Calu3 (cell line): ENCODE results near the gene WNK1. TPM values are rescaled to one million over a fixed set of nuclear protein-coding genes. Genes with fewer than 3 reads are reported as not detected.

Source experiments
- BruUV-seq: library from RNA; stranded (reverse); fragments of 400-500 nt; replicated peaks from 2 replicates; lab custom pipeline; 2021; lab: Mats Ljungman, UMichigan
- CTCF ChIA-PET: fragments of 300-600 bp; sonication (Branson Sonifier 250); formaldehyde crosslinking; loops from one replicate; lab custom pipeline; 2022; ENCODE audit warnings: antibody characterized with exemption; lab: Charles Lee
- DNase-seq: peaks from one replicate; pipeline ENCODE4 v3.0.0; 2022
- H3K27ac Mint-ChIP-seq: one replicate; pipeline ENCODE4 v1.8.0; 2022; ENCODE audit warnings: mixed read lengths; ENCODE audit not compliant: unreplicated experiment
- H3K27me3 Mint-ChIP-seq: one replicate; pipeline ENCODE4 v1.8.0; 2022; ENCODE audit warnings: mixed read lengths; ENCODE audit not compliant: unreplicated experiment
- H3K36me3 Mint-ChIP-seq: one replicate; pipeline ENCODE4 v1.8.0; 2022; ENCODE audit warnings: mild to moderate bottlenecking, moderate library complexity, mixed read lengths; ENCODE audit not compliant: insufficient read depth, unreplicated experiment
- H3K4me1 Mint-ChIP-seq: one replicate; pipeline ENCODE4 v1.8.0; 2022; ENCODE audit warnings: mild to moderate bottlenecking, low read depth, mixed read lengths; ENCODE audit not compliant: unreplicated experiment
- H3K4me3 Mint-ChIP-seq: one replicate; pipeline ENCODE4 v1.8.0; 2022; ENCODE audit warnings: mild to moderate bottlenecking, low read depth, moderate library complexity, mixed read lengths; ENCODE audit not compliant: unreplicated experiment
- H3K9me3 Mint-ChIP-seq: one replicate; pipeline ENCODE4 v1.8.0; 2022; ENCODE audit warnings: low read depth, mixed read lengths; ENCODE audit not compliant: unreplicated experiment
- intact Hi-C: fragments of 100-400 bp; cut with micrococcal nuclease; formaldehyde crosslinking; loops from one replicate; pipeline ENCODE4 v1.10.0; 2022; ENCODE audit not compliant: unreplicated experiment
- total RNA-seq: library from RNA; stranded (reverse); gene quantifications from 2 replicates; pipeline ENCODE4 v1.2.3, GENCODE V29; 2022
- TF ChIP-seq, protein P1 (sequence below): fragments of 200-600 bp; IDR thresholded peaks from one replicate; pipeline ENCODE4 v1.8.0; 2022; ENCODE audit warnings: antibody characterized with exemption; ENCODE audit not compliant: unreplicated experiment

Gene WNK1
- total RNA-seq, 1 experiment from 2014 or later: 107 TPM

DNA sequence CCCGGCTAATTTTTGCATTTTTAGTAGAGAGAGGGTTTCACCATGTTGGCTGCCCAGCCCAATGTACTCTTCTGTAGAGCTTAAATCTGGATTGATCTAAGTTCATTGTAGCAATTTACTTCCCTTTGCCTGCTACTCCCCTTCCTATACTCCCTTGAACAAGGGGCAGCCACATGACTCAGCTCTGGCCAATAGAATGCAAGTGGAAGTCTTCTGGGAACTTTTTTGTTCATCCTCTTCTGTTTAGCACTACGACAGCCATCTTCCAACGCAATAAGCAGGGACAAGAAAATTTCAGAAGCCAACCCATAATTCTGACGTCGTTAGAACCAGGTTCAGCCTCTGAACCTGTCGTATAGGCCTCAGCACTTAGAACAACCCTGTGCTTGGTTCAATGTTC is 203.6 kb downstream of the WNK1 start:
- intact Hi-C loops: no loop called here
- DNase-seq: no peak
- Mint-ChIP-seq H3K36me3 (peaks cover 9% of the 10 kb centered on the region), H3K9me3 (no peaks in the 10 kb centered on the region), H3K4me3 (no peak overlapping the region), H3K4me1 (peaks cover 16% of the 10 kb centered on the region), H3K27ac (no peak overlapping the region), H3K27me3 (peaks cover 13% of the 10 kb centered on the region)
- TF ChIP-seq, protein P1, sequence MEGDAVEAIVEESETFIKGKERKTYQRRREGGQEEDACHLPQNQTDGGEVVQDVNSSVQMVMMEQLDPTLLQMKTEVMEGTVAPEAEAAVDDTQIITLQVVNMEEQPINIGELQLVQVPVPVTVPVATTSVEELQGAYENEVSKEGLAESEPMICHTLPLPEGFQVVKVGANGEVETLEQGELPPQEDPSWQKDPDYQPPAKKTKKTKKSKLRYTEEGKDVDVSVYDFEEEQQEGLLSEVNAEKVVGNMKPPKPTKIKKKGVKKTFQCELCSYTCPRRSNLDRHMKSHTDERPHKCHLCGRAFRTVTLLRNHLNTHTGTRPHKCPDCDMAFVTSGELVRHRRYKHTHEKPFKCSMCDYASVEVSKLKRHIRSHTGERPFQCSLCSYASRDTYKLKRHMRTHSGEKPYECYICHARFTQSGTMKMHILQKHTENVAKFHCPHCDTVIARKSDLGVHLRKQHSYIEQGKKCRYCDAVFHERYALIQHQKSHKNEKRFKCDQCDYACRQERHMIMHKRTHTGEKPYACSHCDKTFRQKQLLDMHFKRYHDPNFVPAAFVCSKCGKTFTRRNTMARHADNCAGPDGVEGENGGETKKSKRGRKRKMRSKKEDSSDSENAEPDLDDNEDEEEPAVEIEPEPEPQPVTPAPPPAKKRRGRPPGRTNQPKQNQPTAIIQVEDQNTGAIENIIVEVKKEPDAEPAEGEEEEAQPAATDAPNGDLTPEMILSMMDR: no peak
- BruUV-seq: no TSS peak
- CTCF ChIA-PET: interaction anchor here (0.6 kb wide), 1 partner anchor 1763 kb away, joined by 3 read pairs; no protein-coding TSS in a partner anchor

DNA sequence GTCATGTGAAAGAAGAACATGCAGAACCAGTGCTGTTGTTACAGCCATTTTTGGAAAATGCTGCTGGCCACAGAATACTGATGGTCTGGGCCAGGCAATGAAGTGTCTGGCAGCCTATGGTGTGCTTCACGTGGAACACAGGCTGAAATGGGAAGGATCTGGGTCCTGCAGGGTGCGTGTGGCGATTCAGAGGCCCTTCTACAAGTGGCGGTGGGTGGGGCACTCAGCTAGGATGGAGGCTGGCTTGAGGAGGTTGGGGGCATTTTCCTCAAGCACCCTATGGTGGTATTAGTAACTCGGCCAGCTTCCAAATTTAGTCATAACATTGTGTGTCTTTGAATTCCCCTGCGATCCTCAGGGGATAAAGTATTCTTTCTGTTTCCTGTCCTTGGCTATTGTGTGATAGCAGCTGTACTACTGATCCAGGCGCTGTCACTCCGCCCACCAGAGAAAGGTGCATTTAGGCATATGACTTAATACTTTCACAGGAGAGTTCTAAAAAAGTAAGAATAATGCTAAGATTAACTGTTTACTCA is 206.3 kb downstream of the WNK1 start:
- DNase-seq: no peak
- Mint-ChIP-seq H3K27me3 (peaks cover 13% of the 10 kb centered on the region), H3K4me1 (peaks cover 4% of the 10 kb centered on the region), H3K27ac (no peak overlapping the region), H3K9me3 (no peaks in the 10 kb centered on the region), H3K4me3 (no peak overlapping the region), H3K36me3 (no peaks in the 10 kb centered on the region)
- intact Hi-C loops: no loop called here
- TF ChIP-seq, protein P1: no peak
- BruUV-seq: no TSS peak
- CTCF ChIA-PET: no interaction called here

Other genes starting within 250 kb of the WNK1 start
- not detected in 2 replicates for gene NINJ2, start 89.1 kb upstream of the WNK1 start, total RNA-seq
- gene RAD52, start 197.1 kb downstream of the WNK1 start, total RNA-seq: 22.2 and 27.1 TPM in 2 replicates
- gene ERC1, start 238.6 kb downstream of the WNK1 start, total RNA-seq: 36.0 and 39.4 TPM in 2 replicates